B cell (primary cell): ENCODE data around the gene SYNPR.

Experiments
- CTCF ChIP-seq: fragments of 200-600 bp; IDR thresholded peaks from one replicate; pipeline ENCODE4 v1.8.0; 2022; ENCODE audit warnings: antibody characterized with exemption, mild to moderate bottlenecking
- EZH2 ChIP-seq: IDR thresholded peaks from 2 replicates; pipeline ENCODE4 v1.6.1; 2012; ENCODE audit warnings: borderline replicate concordance, low read depth, mild to moderate bottlenecking, moderate library complexity, low read length; ENCODE audit not compliant: insufficient read depth, poor library complexity, severe bottlenecking

DNA sequence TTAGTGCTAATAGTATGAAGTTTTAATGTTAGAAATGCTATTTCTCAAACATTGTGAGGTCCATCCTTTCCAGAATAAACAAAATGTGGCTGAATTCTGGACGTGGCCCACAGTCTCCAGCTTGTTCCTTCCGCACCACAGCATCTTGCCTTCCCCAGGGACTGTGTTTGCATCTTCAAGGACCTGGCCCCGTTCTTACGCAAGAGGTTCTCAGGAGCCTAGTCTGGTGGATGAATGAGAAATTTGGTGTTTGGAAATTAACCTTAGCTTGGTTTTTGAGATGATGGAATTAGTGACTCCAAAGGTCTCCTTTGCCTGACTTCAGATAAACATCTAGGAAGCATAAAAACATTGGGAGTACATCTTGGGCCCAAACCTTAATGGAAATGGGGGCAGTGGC lies 18.1 kb downstream of the SYNPR start:
- TF ChIP-seq CTCF (no peak), EZH2 (no peak)
